ENCODE data around the gene TRIP11. TPM values are rescaled to one million over a fixed set of nuclear protein-coding genes. Genes with fewer than 3 reads are reported as not detected.
"Not testable (repeated sequence)": the region's sequence is repeated elsewhere in the genome, so short reads cannot be mapped to it uniquely, and the experiment has no call there.

Gene TRIP11
- polyA plus RNA-seq, 3 donors, result 6.1 to 15.6 (median 13.4) TPM

GRCh38 chr14:92049781-92050180 is 9.9 kb upstream of the TRIP11 start:
- no peak for TF ChIP-seq CTCF (IDR thresholded peaks at IDR 0.05)
- 100% methylated on average over 3 of the region's 3 CpGs for WGBS (ENCODE audit: insufficient coverage)
- intact Hi-C loops (cut with micrococcal nuclease), result no loop called here

GRCh38 chr14:92049221-92049620 is 9.4 kb upstream of the TRIP11 start:
- intact Hi-C loops (cut with micrococcal nuclease); H3K4me3 Mint-ChIP-seq; H2AFZ ChIP-seq (ENCODE audit: insufficient read depth, low read depth, low read length, poor library complexity, severe bottlenecking): not testable (repeated sequence)

More at GRCh38 chr14:92049781-92050180, 9.9 kb upstream of the TRIP11 start:
- peaks cover 11 to 12% of the 10 kb centered on the region in 2 donors for H3K36me3 Mint-ChIP-seq
- H3K27me3 Mint-ChIP-seq (ENCODE audit: low read depth in 3 of 3), result no peaks in the 10 kb centered on the region
- H3K9me3 ChIP-seq (replicated peaks in 1 of 2; ENCODE audit: control insufficient read depth in 1 of 2, insufficient read depth in 1 of 2, low read length in 2 of 2), result peaks cover 13 to 19% of the 10 kb centered on the region in 2 donors
- H3K4me3 ChIP-seq (replicated peaks in 1 of 3; ENCODE audit: low read depth in 2 of 3, low read length in 3 of 3), result no peak overlapping the region
- H3K27me3 ChIP-seq (ENCODE audit: control insufficient read depth in 2 of 2, insufficient read depth in 2 of 2, low read length in 2 of 2), result no peaks in the 10 kb centered on the region
- DNase-seq, result no peak
- no peak overlapping the region for H3K27ac ChIP-seq (ENCODE audit: low read depth in 1 of 2, low read length in 2 of 2)
- peaks cover 0 to 15% (median 13%) of the 10 kb centered on the region in 7 donors for H3K9me3 Mint-ChIP-seq
- H3K36me3 ChIP-seq (replicated peaks in 1 of 2; ENCODE audit: control insufficient read depth in 1 of 2, insufficient read depth in 2 of 2, low read length in 2 of 2), result no peaks in the 10 kb centered on the region
- H3K27ac Mint-ChIP-seq, result peak overlapping the region in 1 of 7 donors; percentile 4
- H4K20me1 ChIP-seq (ENCODE audit: insufficient read depth, low read length), result no peaks in the 10 kb centered on the region
- H3K4me2 ChIP-seq (replicated peaks; ENCODE audit: extremely low read depth, low read length, poor library complexity, severe bottlenecking), result no peak overlapping the region
- H3K4me3 Mint-ChIP-seq, result no peak overlapping the region
- H3K9ac ChIP-seq (ENCODE audit: insufficient read depth, low read length, poor library complexity, severe bottlenecking), result no peak overlapping the region
- H3K79me2 ChIP-seq (ENCODE audit: insufficient read depth, low read length), result no peaks in the 10 kb centered on the region
- no peak overlapping the region for H2AFZ ChIP-seq (ENCODE audit: insufficient read depth, low read depth, low read length, poor library complexity, severe bottlenecking)
- no peaks in the 10 kb centered on the region for H3K4me1 ChIP-seq (ENCODE audit: control insufficient read depth in 1 of 2, insufficient read depth in 2 of 2, low read length in 2 of 2)
- H3K4me1 Mint-ChIP-seq, result no peaks in the 10 kb centered on the region

GRCh38 chr14:92045904-92046303 is 6.0 kb upstream of the TRIP11 start:
- WGBS (ENCODE audit: insufficient coverage), result 100% methylated on average over 3 of the region's 7 CpGs
- intact Hi-C loops (cut with micrococcal nuclease); DNase-seq: not testable (repeated sequence)

More at GRCh38 chr14:92049221-92049620, 9.4 kb upstream of the TRIP11 start:
- DNase-seq; H3K4me3 ChIP-seq (replicated peaks in 1 of 3; ENCODE audit: low read depth in 2 of 3, low read length in 3 of 3); H3K27me3 Mint-ChIP-seq (ENCODE audit: low read depth in 3 of 3); H3K4me2 ChIP-seq (replicated peaks; ENCODE audit: extremely low read depth, low read length, poor library complexity, severe bottlenecking); H3K27ac Mint-ChIP-seq; H4K20me1 ChIP-seq (ENCODE audit: insufficient read depth, low read length); H3K9ac ChIP-seq (ENCODE audit: insufficient read depth, low read length, poor library complexity, severe bottlenecking); H3K36me3 ChIP-seq (replicated peaks in 1 of 2; ENCODE audit: control insufficient read depth in 1 of 2, insufficient read depth in 2 of 2, low read length in 2 of 2); H3K4me1 Mint-ChIP-seq; H3K4me1 ChIP-seq (ENCODE audit: control insufficient read depth in 1 of 2, insufficient read depth in 2 of 2, low read length in 2 of 2); H3K27me3 ChIP-seq (ENCODE audit: control insufficient read depth in 2 of 2, insufficient read depth in 2 of 2, low read length in 2 of 2); H3K79me2 ChIP-seq (ENCODE audit: insufficient read depth, low read length); H3K27ac ChIP-seq (ENCODE audit: low read depth in 1 of 2, low read length in 2 of 2): not testable (repeated sequence)
- H3K36me3 Mint-ChIP-seq, result peaks cover 11 to 12% of the 10 kb centered on the region in 2 donors
- peaks cover 0 to 15% (median 13%) of the 10 kb centered on the region in 7 donors for H3K9me3 Mint-ChIP-seq
- peaks cover 13 to 19% of the 10 kb centered on the region in 2 donors for H3K9me3 ChIP-seq (replicated peaks in 1 of 2; ENCODE audit: control insufficient read depth in 1 of 2, insufficient read depth in 1 of 2, low read length in 2 of 2)
- WGBS (ENCODE audit: insufficient coverage), result 97% methylated on average over 8 of the region's 12 CpGs

GRCh38 chr14:92041766-92042165 is 1.9 kb upstream of the TRIP11 start:
- peak overlapping the region in 1 of 7 donors; percentile 15 for H3K27ac Mint-ChIP-seq

More at GRCh38 chr14:92045904-92046303, 6.0 kb upstream of the TRIP11 start:
- peaks cover 13 to 19% of the 10 kb centered on the region in 2 donors for H3K9me3 ChIP-seq (replicated peaks in 1 of 2; ENCODE audit: control insufficient read depth in 1 of 2, insufficient read depth in 1 of 2, low read length in 2 of 2)
- not testable (repeated sequence) for H4K20me1 ChIP-seq (ENCODE audit: insufficient read depth, low read length); H3K36me3 ChIP-seq (replicated peaks in 1 of 2; ENCODE audit: control insufficient read depth in 1 of 2, insufficient read depth in 2 of 2, low read length in 2 of 2); H3K4me1 Mint-ChIP-seq; H3K27me3 ChIP-seq (ENCODE audit: control insufficient read depth in 2 of 2, insufficient read depth in 2 of 2, low read length in 2 of 2); H3K9ac ChIP-seq (ENCODE audit: insufficient read depth, low read length, poor library complexity, severe bottlenecking); H3K4me3 ChIP-seq (replicated peaks in 1 of 3; ENCODE audit: low read depth in 2 of 3, low read length in 3 of 3); H3K79me2 ChIP-seq (ENCODE audit: insufficient read depth, low read length); H3K27ac Mint-ChIP-seq; H3K4me2 ChIP-seq (replicated peaks; ENCODE audit: extremely low read depth, low read length, poor library complexity, severe bottlenecking); H2AFZ ChIP-seq (ENCODE audit: insufficient read depth, low read depth, low read length, poor library complexity, severe bottlenecking); H3K27me3 Mint-ChIP-seq (ENCODE audit: low read depth in 3 of 3); H3K4me1 ChIP-seq (ENCODE audit: control insufficient read depth in 1 of 2, insufficient read depth in 2 of 2, low read length in 2 of 2); H3K4me3 Mint-ChIP-seq; H3K27ac ChIP-seq (ENCODE audit: low read depth in 1 of 2, low read length in 2 of 2)
- Mint-ChIP-seq H3K36me3 (peaks cover 11 to 12% of the 10 kb centered on the region in 2 donors), H3K9me3 (peaks cover 0 to 15% (median 13%) of the 10 kb centered on the region in 7 donors)

More at GRCh38 chr14:92041766-92042165, 1.9 kb upstream of the TRIP11 start:
- not testable (repeated sequence) for H4K20me1 ChIP-seq (ENCODE audit: insufficient read depth, low read length); H3K36me3 ChIP-seq (replicated peaks in 1 of 2; ENCODE audit: control insufficient read depth in 1 of 2, insufficient read depth in 2 of 2, low read length in 2 of 2); H3K4me3 ChIP-seq (replicated peaks in 1 of 3; ENCODE audit: low read depth in 2 of 3, low read length in 3 of 3); H3K27ac ChIP-seq (ENCODE audit: low read depth in 1 of 2, low read length in 2 of 2); H3K27me3 ChIP-seq (ENCODE audit: control insufficient read depth in 2 of 2, insufficient read depth in 2 of 2, low read length in 2 of 2); DNase-seq; H3K4me2 ChIP-seq (replicated peaks; ENCODE audit: extremely low read depth, low read length, poor library complexity, severe bottlenecking); H3K9ac ChIP-seq (ENCODE audit: insufficient read depth, low read length, poor library complexity, severe bottlenecking); H3K27me3 Mint-ChIP-seq (ENCODE audit: low read depth in 3 of 3); H2AFZ ChIP-seq (ENCODE audit: insufficient read depth, low read depth, low read length, poor library complexity, severe bottlenecking); H3K4me3 Mint-ChIP-seq; H3K9me3 Mint-ChIP-seq; H3K36me3 Mint-ChIP-seq
- 94% methylated on average over 2 of the region's 2 CpGs for WGBS (ENCODE audit: insufficient coverage)
- Histone ChIP-seq H3K79me2 (ENCODE audit: insufficient read depth, low read length) (peaks cover 36% of the 10 kb centered on the region), H3K9me3 (replicated peaks in 1 of 2; ENCODE audit: control insufficient read depth in 1 of 2, insufficient read depth in 1 of 2, low read length in 2 of 2) (peaks cover 10 to 13% of the 10 kb centered on the region in 2 donors), H3K4me1 (ENCODE audit: control insufficient read depth in 1 of 2, insufficient read depth in 2 of 2, low read length in 2 of 2) (peaks cover 24 to 34% of the 10 kb centered on the region in 2 donors)
- intact Hi-C loops (cut with micrococcal nuclease), result loop anchor here (2.0 to 5.0 kb wide), 2 partner anchors 65 to 66 kb away; partner anchors contain the start of gene ATXN3 (in 2 of the 2)
- H3K4me1 Mint-ChIP-seq, result peaks cover 32% of the 10 kb centered on the region
